GM19240 (cell line): Measurements from ENCODE around the gene PGAP6.
"Not testable (repeated sequence)": the region's sequence is repeated elsewhere in the genome, so short reads cannot be mapped to it uniquely, and the experiment has no call there.

Experiments
- DNase-seq: peaks from one replicate; pipeline ENCODE4 v3.0.0; 2011; ENCODE audit warnings: low spot score; ENCODE audit not compliant: insufficient read length

Gene PGAP6

DNA sequence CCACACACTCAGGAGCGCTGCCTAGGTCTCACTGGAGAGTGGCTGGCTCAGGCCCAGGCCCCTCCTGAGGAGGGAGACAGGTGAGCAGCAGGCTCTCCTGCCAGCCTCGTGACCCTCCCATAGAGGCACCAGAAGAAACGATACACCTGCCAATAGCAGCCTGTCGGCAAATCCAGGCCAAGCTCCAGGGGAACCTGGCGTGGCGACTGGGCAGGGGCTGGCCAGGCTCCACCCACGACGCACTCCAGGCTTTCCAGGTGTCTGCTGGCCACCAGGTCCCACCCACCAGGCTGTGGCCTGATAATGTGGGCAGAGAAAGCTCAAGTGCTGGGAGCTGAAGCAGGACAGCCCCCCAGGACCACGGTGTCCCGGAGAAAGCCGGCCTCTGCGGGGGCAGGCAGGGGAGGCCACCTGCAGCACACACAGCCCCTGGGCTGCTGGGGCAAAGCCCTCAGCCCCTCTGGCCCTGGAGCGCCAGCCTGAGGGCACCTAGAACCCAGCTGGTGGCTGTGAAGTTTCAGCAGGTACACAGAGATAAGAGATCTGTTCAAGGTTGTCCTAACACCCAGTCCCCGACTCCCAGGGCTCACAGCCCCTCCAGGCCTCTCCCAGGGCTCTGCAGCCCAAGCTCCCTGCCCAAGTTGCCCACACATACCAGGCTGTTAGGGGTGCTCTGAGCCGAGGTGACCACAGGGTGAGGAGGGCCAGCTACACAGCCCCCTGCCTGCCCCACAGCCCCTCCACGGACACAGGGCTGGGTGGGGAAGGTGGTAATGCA, 2.4 kb downstream of the PGAP6 start:
- DNase-seq, result no peak

DNA sequence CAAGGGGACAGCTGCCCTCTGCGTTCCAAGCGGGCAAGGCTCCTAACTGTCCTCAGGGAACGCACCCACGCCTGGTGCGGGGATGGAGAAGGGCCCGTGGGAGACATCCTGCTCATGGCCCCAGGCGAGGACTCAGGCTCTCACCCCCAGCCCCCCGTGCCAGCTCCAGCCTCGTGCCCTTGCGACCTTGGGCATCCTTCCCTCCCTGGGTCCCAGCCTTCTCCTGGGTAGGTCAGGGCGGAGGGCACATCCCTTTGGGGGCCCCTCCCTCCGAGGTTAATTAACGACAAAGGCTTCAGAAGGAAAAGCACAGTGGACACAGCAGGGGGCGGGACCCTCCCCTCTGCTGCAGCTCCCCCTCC, 3.0 kb downstream of the PGAP6 start:
- no peak for DNase-seq

DNA sequence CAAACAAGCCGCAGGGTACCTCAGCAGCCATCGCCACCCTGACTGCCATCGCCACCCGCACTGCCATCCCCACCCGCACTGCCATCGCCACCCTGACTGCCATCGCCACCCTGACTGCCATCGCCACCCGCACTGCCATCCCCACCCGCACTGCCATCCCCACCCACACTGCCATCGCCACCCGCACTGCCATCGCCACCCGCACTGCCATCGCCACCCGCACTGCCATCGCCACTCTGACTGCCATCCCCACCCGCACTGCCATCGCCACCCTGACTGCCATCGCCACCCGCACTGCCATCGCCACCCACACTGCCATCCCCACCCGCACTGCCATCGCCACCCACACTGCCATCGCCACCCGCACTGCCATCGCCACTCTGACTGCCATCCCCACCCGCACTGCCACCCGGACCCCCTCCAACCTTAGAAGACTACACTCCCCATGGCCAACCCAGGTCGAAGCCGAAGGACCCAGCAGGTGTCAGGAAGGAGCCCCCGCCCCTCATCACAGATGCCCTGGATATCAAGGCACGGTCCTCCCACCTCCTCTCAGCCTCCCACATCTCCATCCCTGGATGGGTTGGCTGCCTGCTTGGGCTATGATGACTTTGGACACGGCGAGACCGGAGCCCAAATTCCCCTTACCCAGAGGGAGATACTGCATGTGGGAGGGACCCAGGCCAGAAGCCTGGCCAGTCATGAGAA, 3.5 kb downstream of the PGAP6 start:
- not testable (repeated sequence) for DNase-seq

DNA sequence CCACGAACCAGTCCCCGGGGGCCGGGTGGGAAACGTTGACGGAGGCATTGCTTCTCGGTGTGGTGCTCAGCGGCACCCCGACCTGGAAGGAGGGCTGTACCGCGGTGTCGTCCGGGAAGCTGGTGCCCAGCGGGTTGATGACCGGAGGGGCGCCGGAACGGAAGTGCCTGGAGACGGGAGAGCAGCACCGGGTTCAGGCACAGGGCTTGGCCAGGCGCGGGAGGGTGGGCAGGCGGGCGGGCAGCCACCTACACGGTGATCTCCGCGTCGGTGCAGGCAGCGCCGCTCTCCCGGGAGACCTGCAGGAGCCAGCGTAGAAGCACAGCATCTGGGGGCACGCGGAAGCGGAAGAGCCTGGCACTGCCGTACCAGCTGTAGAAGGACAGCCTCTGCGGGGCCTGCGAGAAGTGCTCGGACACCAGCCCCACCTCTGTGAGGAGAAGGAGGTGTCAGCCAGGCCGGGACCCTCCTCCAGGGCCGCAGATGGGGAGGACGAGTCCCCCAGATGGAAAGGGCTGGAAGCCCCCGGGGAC, 4.3 kb downstream of the PGAP6 start:
- no peak for DNase-seq

DNA sequence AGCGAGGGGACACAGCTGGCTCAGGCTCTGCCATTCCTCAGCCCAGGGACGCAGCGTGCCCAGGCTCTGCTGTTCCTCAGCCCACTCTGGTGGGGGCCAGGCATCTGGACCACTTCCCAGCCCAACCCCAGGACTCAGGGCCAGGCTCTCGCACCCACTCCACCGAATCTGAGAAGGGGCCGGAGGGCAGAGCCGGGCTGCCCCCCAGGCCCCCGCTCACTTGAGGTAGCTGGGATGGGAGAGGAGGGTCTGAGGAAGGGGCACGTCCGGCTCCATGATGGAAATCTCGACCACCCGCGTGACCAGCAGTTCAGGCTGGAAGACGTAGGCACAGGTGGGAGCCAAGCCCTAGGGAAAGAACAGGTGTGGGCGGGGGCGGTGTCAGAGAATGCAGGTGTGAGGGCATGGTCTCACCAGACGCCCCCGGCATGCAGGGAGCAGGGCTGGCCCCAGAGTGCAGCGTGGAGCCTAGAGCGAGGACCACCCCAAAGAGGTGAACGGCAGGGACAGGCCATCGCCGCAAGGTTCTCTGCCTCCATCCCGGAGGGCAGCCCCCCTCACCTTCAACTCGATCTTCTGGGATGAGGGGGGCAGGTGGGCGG, 4.9 kb downstream of the PGAP6 start:
- DNase-seq, result no peak

DNA sequence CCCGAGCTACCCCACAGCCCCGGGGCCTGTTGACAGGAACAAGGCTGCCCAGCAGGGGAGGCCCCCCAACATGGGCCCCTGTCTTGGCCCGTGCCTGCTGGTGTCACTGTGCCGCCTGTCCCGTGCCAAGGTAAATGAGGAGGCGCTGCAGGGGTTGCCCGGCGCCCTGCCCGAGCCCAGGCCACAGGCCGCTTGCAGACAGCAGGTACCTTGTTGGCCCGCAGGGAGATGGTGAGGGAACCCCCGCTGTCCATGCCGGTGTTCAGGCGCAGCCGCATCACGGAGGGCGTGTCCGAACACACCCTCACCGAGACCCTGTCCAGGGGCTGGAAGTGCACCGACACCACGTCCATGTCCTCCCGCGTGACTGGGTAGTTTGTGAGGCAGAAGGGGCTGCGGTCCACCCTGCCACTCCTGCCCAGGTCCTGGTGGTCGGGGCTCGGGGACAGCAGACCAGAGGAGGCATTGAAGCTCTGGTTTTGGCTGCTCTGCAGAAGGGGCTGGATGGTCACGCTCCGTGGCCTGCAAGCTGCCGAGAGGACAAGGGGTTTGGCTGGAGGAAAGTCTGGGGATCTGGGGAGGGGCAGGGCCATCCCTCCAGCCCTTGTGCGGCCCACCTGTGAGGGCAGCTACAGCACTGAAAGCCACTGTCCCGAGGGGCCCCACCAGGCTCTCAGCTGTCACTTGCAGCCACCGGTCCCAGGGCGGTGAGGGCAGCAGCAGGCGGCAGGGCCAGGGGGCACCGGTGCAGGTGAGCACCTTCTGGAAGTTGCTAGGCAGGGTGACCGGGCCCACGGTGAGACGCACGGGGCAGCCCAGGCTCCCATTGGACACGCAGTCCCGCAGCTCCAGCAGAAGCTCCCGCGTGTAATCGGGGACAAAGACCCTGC, 5.6 kb downstream of the PGAP6 start:
- no peak for DNase-seq

DNA sequence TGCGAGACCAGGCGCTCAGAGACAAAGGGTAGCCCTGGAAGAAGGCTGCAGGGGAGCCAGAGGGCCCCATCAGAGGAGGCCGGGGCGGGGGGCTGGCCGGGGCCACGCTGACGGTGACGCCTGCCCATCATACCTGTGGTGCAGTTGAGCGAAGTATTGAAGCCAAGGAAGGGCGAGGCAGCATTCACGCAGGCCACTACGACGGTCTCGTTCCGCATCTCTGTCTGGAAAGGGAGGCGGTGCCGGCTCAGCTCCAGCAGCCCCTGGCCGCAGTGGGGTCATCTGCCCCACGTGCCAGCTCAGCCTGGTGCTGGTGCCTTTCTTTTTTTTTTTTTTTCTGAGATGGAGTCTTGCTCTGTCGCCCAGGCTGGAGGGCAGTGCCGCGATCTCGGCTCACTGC, 6.6 kb downstream of the PGAP6 start:
- DNase-seq, result no peak

DNA sequence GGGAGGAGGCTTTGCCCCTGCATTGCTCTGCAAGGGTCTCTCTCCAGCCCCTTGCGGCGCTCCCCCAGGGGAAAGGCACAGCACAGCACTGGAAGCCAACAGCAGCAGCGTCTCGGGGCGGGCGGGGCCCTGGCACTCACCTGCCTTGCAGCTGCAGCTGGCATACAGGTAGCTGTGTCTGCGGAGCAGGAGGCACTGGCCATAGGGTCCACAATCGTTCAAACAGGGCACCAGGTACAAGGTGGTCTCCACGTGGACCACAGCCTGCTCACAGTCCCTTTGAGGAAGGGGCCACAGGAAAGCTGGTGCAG, 7.2 kb downstream of the PGAP6 start:
- DNase-seq, result no peak

DNA sequence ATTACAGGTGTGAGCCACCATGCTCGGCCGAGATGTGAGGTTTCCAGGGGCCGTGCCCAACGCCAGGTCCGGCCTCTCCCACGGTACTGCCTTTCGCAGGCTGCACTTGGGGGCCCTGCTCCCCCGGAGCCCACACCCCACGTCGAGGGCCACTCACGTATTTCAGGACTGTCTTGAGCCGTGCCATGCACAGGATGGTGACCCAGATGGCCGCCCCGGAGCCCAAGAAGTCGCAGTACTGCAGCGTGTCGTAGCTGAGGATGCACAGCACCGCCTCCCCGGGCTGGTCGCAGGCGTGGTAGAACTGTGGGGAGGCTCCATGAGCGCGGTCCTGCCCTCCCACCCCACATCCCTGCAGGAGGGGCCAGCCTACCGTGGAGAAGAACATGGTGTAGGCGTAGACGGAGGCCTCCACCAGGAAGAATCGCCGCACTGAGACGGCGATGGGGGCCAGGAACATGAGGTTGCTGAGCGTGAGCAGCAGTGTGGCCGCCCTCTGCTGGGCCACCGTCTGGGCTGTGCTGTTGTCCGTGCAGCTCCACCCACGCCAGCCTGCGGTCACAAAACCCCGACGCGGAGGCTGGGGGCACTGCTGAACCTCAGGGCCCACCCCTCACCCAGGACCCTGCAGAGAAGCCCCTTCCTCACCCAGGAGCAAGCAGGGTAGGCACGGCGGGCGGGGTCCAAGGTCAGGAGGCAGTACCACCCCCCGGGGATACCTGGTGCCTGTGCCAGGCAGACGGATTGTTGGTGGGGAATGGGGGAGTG, 7.7 kb downstream of the PGAP6 start:
- no peak for DNase-seq

DNA sequence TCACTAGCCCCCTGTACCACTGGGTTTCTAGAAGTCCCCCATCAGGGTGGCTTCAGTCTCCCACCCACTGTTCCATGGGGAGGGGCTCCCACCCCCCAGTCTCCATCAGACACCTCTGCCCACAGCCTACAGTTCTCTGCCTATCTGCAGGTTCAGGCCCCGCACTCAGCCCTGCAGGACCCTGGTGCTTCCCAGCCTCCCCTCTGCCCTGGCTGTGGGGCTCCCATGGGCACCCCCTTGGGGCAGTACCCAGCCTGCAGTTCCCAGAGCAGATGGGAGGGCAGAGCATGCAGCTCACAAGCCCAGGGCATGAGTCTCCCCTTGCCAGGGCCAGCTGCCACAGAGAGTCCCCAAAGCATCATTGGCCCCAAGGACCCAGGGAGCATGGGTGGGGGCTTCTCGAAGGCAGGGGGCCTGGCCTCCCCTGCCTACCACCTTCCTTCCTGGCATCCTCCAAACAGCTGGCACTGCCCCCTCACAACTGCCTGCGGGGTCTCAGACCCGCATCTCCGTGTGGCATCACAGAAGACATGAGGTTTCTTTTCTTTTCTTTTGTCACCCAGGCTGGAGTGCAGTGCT, 8.7 kb downstream of the PGAP6 start:
- DNase-seq, result no peak

DNA sequence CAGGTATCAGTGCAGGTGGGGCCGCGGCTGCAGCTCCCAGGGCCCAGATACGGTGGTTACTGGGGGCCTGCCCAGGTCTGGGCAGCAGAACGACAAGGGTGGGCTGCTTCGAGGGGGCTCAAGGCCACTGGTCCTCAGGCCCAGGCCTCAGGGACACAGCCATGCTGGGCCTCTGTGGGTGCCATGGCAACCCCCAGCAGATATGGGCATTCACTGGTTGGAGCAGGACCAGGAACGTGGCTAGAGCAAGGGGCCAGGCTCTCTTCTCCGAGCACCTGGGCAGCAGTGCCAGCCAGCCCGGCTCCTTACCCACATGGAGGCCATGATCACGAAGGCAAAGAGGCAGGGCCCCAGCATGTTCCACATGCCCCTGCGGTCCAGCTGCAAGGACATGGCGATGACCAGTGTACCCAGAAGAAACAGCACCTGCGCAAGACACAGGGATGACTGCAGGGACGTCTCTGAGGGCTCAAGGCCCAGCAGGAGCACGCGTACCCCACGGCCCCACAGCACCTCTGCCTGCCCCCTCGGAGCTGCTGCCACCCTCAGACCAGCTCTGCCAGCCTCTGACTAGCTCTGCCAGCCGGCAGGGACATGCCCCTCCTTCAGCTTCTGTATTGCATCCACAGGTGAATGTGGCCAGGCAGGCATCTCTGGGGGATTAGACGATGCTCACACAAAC, 9.3 kb downstream of the PGAP6 start:
- no peak for DNase-seq

DNA sequence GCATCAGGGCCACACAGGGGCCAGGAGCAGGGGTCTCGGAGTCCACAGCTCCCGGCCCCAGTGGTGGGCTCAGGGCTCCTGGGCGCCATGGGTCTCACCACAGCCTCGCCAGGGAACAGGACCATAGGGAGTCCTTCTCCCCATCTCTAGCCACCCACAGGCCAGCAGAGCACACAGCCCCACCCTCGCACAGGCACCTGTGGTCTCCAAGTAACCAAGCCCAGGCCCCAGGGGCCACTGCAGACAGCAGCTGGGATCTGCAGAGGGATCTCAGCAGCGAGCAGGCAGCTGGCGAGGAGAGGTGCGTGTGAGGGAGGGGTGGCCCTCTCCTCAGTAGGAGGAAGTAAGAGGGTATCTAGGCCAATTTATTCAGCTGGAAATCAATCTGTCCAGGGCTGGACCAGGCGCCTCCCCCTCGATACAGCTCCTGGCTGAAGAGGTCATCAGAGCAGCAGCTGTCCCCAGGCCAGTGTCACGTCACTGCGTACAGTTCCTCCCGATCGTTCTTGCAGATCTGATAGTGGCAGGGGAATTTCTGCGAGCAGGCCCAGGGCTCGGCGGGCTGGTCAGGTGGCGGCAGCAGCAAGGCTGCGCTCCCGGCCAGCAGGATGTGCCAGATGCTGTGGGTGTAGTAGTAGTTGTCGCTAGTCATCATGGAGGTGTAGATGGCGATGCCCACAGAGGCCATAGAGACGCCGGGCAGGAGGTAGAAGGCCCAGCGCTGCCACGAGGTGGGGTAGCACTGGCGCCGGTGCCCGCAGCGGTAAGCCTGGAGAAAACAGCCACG, 10.1 kb downstream of the PGAP6 start:
- DNase-seq, result no peak

DNA sequence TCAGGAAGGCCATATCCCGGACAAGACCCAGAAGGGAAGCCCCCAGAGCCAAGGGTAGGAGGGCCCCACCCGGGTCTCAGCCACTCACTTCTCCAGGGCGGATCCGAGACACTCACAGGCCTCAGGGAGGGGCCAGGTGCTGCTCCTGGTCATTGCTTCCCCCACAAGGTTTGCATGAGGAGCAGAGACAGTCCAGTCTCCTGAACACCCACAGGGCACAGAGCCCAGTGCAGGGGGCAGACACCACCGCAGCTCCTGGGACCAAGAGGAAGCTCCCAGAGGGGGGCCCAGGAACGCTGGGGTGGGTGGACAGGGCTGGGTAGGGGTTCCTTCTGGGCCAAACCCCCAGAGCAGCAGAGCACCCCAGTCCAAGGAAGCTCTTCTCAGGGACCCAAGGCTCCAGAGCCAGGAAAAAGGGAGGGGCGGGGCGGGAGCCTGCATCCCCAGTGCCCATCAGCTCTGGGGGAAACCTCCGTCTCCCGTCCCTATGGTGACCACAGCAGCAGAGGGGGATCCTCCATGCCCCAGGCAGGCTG, 10.7 kb downstream of the PGAP6 start:
- no peak for DNase-seq

DNA sequence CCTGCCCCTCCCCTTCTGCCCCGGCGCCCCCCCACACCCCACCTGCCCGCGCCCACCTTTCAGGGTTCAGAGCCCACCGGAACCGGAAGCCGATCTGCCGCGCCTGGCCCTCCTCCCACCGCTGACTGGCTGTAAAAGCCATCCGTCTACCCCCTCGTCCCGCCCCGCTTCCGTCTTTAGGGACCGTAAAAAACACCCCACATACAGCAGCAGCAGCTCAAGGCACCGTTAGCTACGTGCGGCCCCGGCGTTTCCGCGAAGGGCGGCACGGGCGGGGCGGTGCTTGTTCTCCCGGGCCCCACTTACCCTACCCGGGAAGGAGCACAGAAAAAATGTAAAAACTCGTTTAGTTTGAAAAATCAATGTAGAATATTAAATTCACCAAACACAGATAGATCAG, 11.3 kb downstream of the PGAP6 start, which contains the start of gene MRPL28:
Gene MRPL28 (minus strand): TSS at position 96 of the 400 bp plus-strand sequence. CDS start 320 bp downstream, outside the sequence.
- DNase-seq, result peak; percentile 98

DNA sequence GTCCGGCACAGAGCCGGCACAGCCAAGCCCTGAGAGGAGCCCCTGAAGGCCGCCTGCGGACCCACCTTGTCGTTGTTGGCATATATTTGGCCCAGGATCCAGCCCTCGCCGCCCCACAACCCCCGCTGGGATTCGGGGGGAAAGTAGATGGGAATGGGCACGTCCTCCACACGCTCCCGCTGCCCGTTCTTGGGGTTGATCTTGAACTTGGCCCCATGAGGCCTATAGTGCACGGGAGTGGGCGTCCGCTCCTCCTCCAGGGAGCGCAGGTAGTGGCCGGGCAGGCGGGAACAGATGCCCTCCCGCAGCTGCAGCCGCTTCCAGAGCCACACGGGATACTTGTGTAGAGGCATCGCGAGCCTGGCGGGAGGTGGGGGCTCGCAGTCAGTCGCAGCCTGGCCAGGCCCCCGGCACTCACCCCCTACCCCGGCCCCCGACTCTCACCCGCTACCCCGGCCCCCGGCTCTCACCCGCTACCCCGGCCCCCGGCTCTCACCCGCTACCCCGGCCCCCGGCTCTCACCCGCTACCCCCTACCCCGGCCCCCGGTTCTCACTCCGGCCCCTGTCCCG, 11.8 kb downstream of the PGAP6 start:
- no peak for DNase-seq

DNA sequence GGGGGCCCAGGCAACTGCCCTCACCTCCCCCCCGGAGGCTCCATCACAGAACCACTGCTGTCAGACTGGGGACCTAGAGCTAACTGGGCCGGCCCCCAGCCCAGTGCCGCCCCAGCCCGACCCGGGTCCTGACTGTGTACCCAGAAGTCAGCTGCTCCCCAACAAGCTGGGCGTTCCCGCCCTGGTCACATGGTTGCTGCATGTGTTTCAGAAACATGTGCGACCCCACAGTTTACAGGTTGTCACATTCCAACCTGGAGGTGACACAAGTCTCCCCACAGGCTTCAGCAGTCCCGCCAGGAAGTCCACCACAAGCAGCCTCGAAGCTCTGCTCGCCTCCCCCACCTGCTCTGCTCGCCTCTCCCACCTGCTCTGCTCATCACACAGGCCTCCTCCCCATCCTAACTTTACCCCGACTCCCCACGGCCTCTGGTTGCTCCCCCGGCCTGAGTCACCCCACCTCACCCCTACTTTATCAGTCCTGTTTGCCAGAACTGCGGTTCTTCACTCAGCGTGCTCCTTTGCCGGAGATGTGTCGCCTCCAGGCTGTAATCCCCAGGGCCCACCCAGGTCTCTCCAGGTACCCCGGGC, 12.4 kb downstream of the PGAP6 start:
- DNase-seq, result no peak

DNA sequence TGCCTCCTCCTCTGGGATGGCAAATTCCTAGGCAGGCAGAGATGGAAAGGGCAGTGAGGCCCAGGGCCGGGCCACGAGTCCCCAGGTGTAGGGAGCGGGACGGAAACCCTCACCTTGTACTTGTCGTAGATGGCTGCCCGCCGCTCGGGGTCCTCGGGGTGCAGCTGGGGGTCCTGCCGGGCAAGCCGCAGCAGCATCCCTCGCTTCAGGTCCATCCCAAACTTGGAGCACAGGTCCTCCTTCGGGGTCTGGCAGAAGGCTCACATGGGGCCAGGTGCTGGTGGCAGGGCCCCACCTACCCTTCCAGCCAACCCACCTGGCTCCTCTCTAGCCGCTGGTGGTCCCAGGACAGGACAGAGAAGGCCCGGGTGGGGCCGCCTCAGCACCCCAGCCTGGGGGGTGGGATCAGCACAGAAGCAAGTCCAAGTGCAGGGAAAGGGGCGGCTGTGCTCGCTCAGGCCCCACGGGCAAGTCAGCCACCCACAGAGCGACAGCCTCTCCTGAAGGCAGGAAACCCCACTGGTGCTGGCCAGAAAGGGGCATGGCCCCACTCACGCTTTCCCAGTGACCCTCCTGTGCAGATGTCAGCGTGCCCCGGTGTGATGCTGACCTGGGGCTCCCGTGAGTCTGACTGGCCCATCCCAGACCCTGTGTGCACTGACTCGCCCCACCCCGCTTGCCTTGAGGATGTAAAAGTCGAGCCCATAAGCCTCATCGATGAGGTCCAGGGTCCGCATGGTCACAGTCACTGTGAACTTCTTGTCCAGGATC, 13.2 kb downstream of the PGAP6 start:
- DNase-seq, result no peak
